Spleen (tissue), 7 donors: ENCODE measurements around the gene GUCA2B.

Experiments used
- POLR2A ChIP-seq, 3 donors: fragments of 450-650 bp; IDR thresholded peaks; one replicate each; pipeline ENCODE4 v1.5.1; 2017; ENCODE audit warnings: antibody characterized with exemption in 3 of 3, mild to moderate bottlenecking in 1 of 3
- TF ChIP-seq, protein P1 (sequence below), 11 experiments: fragments of 200-600 bp in 7 of 11; fragments of 450-650 bp in 4 of 11; sonication (generic) in 4 of 11; IDR thresholded peaks in 8 of 11; conservative IDR thresholded peaks in 3 of 11; 1 replicate in 7 of 11; 2 replicates in 4 of 11; pipeline versions ENCODE4 v1.4.0 to v1.8.0; 2016 to 2021; ENCODE audit warnings: antibody characterized with exemption in 11 of 11, inconsistent platforms in 4 of 11, mild to moderate bottlenecking in 1 of 11
- donor health status: DM: no; HTN: no; CAD: no; lungs with moderate emphysema.
- donor health status: DM: no; HTN: no; CAD: no.
- donor health status: DM: no; HTN: no; CAD: no.

GRCh38 chr1:42118125-42118524, 35.1 kb upstream of the GUCA2B start:
- TF ChIP-seq, protein P1, sequence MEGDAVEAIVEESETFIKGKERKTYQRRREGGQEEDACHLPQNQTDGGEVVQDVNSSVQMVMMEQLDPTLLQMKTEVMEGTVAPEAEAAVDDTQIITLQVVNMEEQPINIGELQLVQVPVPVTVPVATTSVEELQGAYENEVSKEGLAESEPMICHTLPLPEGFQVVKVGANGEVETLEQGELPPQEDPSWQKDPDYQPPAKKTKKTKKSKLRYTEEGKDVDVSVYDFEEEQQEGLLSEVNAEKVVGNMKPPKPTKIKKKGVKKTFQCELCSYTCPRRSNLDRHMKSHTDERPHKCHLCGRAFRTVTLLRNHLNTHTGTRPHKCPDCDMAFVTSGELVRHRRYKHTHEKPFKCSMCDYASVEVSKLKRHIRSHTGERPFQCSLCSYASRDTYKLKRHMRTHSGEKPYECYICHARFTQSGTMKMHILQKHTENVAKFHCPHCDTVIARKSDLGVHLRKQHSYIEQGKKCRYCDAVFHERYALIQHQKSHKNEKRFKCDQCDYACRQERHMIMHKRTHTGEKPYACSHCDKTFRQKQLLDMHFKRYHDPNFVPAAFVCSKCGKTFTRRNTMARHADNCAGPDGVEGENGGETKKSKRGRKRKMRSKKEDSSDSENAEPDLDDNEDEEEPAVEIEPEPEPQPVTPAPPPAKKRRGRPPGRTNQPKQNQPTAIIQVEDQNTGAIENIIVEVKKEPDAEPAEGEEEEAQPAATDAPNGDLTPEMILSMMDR (IDR thresholded peaks at IDR 0.05 in 8 of 11, conservative IDR thresholded peaks at IDR 0.05 in 3 of 11), result no peak
- no peak for TF ChIP-seq POLR2A (IDR thresholded peaks at IDR 0.05)
